Measurements from ENCODE around the gene MRPL42. TPM values are rescaled to one million over a fixed set of nuclear protein-coding genes. Genes with fewer than 3 reads are reported as not detected.

MRPL42 gene
- total RNA-seq, 1 experiment from 2014 or later = 108 TPM

DNA sequence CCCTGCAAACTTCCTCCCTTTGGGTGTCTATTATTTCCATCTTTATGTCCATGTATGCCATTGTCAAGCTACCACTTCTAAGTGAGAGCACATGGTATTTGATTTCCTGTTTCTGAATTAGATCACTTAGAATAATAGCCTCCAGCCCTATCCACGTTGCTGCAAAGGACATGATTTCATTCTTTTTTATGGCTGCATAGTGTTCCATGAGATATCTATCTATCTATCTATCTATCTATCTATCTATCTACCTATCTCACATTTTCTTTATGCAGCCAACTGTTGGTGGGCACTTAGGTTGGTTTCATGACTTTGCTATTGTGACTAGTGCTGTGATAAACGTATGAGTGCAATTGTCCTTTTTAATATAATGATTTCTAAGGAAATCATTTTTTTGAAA, 11.2 kb upstream of the MRPL42 start:
- DNase-seq = no peak
- TF ChIP-seq, protein P1, sequence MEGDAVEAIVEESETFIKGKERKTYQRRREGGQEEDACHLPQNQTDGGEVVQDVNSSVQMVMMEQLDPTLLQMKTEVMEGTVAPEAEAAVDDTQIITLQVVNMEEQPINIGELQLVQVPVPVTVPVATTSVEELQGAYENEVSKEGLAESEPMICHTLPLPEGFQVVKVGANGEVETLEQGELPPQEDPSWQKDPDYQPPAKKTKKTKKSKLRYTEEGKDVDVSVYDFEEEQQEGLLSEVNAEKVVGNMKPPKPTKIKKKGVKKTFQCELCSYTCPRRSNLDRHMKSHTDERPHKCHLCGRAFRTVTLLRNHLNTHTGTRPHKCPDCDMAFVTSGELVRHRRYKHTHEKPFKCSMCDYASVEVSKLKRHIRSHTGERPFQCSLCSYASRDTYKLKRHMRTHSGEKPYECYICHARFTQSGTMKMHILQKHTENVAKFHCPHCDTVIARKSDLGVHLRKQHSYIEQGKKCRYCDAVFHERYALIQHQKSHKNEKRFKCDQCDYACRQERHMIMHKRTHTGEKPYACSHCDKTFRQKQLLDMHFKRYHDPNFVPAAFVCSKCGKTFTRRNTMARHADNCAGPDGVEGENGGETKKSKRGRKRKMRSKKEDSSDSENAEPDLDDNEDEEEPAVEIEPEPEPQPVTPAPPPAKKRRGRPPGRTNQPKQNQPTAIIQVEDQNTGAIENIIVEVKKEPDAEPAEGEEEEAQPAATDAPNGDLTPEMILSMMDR (conservative IDR thresholded peaks at IDR 0.05) = no peak
- H3K27ac Mint-ChIP-seq = no peak overlapping the region
- Histone ChIP-seq H3K9ac (ENCODE audit: extremely low read depth, insufficient read length, low read length) (no peak overlapping the region), H3K9me3 (ENCODE audit: control insufficient read depth, low read depth, low read length) (no peaks in the 10 kb centered on the region), H3K79me2 (ENCODE audit: insufficient read depth, low read length) (no peaks in the 10 kb centered on the region), H2BK120ac (ENCODE audit: low read depth, low read length, poor library complexity, severe bottlenecking) (no peak overlapping the region), H2AFZ (ENCODE audit: low read length) (no peak overlapping the region), H3K56ac (ENCODE audit: insufficient read length, low read depth, low read length) (no peak overlapping the region), H3K18ac (ENCODE audit: insufficient read length, low read depth, low read length) (no peak overlapping the region), H3K4ac (ENCODE audit: low read depth, low read length) (no peak overlapping the region), H4K91ac (ENCODE audit: insufficient read length, low read depth, low read length) (no peak overlapping the region), H3K23me2 (ENCODE audit: insufficient read length, low read depth, low read length, poor library complexity, severe bottlenecking) (no peaks in the 10 kb centered on the region), H2BK15ac (ENCODE audit: low read depth, low read length) (no peak overlapping the region), H2AK5ac (ENCODE audit: insufficient read length, low read length) (no peak overlapping the region), H3K4me2 (ENCODE audit: insufficient read depth, insufficient read length, low read length) (no peak overlapping the region), H4K20me1 (ENCODE audit: control insufficient read depth, insufficient read depth, insufficient read length) (no peaks in the 10 kb centered on the region), H4K8ac (replicated peaks; ENCODE audit: insufficient read length, low read depth, low read length) (no peak overlapping the region), H2BK5ac (ENCODE audit: insufficient read length, low read length) (no peak overlapping the region), H3K23ac (ENCODE audit: insufficient read length, low read depth, low read length) (no peak overlapping the region), H4K5ac (ENCODE audit: insufficient read length, low read depth, low read length) (no peak overlapping the region), H3K27me3 (ENCODE audit: insufficient read depth, low read length) (no peaks in the 10 kb centered on the region), H3K27ac (ENCODE audit: insufficient read length, low read depth, low read length) (no peak overlapping the region), H3K4me1 (ENCODE audit: insufficient read depth, low read length) (no peaks in the 10 kb centered on the region), H2BK20ac (ENCODE audit: low read depth, low read length, poor library complexity, severe bottlenecking) (no peak overlapping the region), H3K79me1 (ENCODE audit: insufficient read depth, low read depth, low read length, poor library complexity, severe bottlenecking) (no peaks in the 10 kb centered on the region), H2BK12ac (ENCODE audit: insufficient read length, low read depth, low read length) (no peak overlapping the region), H3K14ac (ENCODE audit: insufficient read depth, low read length) (no peak overlapping the region), H3T11ph (ENCODE audit: low read length) (no peak overlapping the region)
- H3K36me3 Mint-ChIP-seq (ENCODE audit: insufficient read depth in 1 of 3, low read depth in 3 of 3) = no peaks in the 10 kb centered on the region; a peak in 1 of 7 replicates
- H3K4me1 Mint-ChIP-seq = peaks cover 0 to 3% of the 10 kb centered on the region in 2 experiments; a peak in 1 of 4 replicates
- H3K27me3 Mint-ChIP-seq (ENCODE audit: low read depth) = peaks cover 1% of the 10 kb centered on the region
- WGBS (ENCODE audit: extremely low coverage, insufficient read length, low lambda C conversion rate) = no CpG with 5 or more reads among the region's 2 CpGs
- H3K4me3 Mint-ChIP-seq = no peak overlapping the region
- no peaks in the 10 kb centered on the region for H3K9me3 Mint-ChIP-seq

All from H9 (cell line).